GM12878 (cell line): ENCODE measurements around the gene MARCHF6. TPM values are rescaled to one million over a fixed set of nuclear protein-coding genes. Genes with fewer than 3 reads are reported as not detected.

ENCODE experiments used
- ATAC-seq: fragments of 200-7000 bp; cut with Tn5 transposase; 3 replicates; pipeline ENCODE4 v1.9.1; 2020; ENCODE audit warnings: mild to moderate bottlenecking, moderate library complexity
- BruUV-seq: library from RNA; stranded (reverse); fragments of 400-500 nt; replicated peaks from 2 replicates; lab custom pipeline; 2021; lab: Mats Ljungman, UMichigan
- CTCF ChIA-PET: fragments of 300-600 bp; sonication (Branson Sonifier 250); formaldehyde crosslinking; extraction: SDS; loops from one replicate; lab custom pipeline; 2021; ENCODE audit warnings: inconsistent platforms; lab: Yijun Ruan, JAX
- POLR2A ChIA-PET: fragments of 350-600 bp; formaldehyde crosslinking; extraction: SDS; loops from one replicate; lab custom pipeline; 2021; ENCODE audit warnings: inconsistent platforms; lab: Charles Lee
- RAD21 ChIA-PET: fragments of 300-600 bp; sonication (Branson Sonifier 250); formaldehyde crosslinking; loops from one replicate; lab custom pipeline; 2023; ENCODE audit warnings: antibody characterized with exemption; ENCODE audit not compliant: unreplicated experiment; lab: Charles Lee
- SMC1A ChIA-PET: fragments of 300-600 bp; sonication (Branson Sonifier 250); formaldehyde crosslinking; loops from one replicate; lab custom pipeline; 2023; ENCODE audit not compliant: unreplicated experiment, uncharacterized antibody; lab: Charles Lee
- DNase-seq: peaks from one replicate; pipeline ENCODE4 v3.0.0-alpha.2; 2011; ENCODE audit warnings: low read depth, low spot score
- FAIRE-seq: peaks from 3 replicates; lab custom pipeline; 2011; peaks lifted over from hg19 to GRCh38; lab: Jason Lieb, UNC
- H2AFZ ChIP-seq: 2 replicates; pipeline ENCODE4 v1.6.0; 2011; ENCODE audit warnings: low read depth, low read length, control low read depth; ENCODE audit not compliant: control insufficient read depth
- H3K27ac ChIP-seq: 2 replicates; pipeline ENCODE4 v1.5.1; 2011; ENCODE audit warnings: control low read depth; ENCODE audit not compliant: control insufficient read depth, insufficient read depth
- H3K27me3 ChIP-seq, 2 experiments: replicated peaks in 1 of 2; 2 replicates each; pipeline versions ENCODE4 v1.6.0 to v1.6.1; 2011; ENCODE audit warnings: low read length in 1 of 2; ENCODE audit not compliant: control insufficient read depth in 2 of 2, insufficient read depth in 2 of 2
- H3K36me3 ChIP-seq, 2 experiments: 2 replicates each; pipeline ENCODE4 v1.5.1; 2011; ENCODE audit warnings: low read length in 1 of 2; ENCODE audit not compliant: control insufficient read depth in 2 of 2, insufficient read depth in 2 of 2
- H3K4me1 ChIP-seq: 2 replicates; pipeline ENCODE4 v1.6.1; 2011; ENCODE audit warnings: mild to moderate bottlenecking, low read length, moderate library complexity, mixed read lengths; ENCODE audit not compliant: control insufficient read depth, insufficient read depth
- H3K4me2 ChIP-seq: 2 replicates; pipeline ENCODE4 v1.6.0; 2011; ENCODE audit warnings: control low read depth; ENCODE audit not compliant: control insufficient read depth, insufficient read depth
- H3K4me3 ChIP-seq: fragments of 200-600 bp; sonication (generic); 2 replicates; pipeline ENCODE4 v1.5.1; 2016
- H3K79me2 ChIP-seq: 2 replicates; pipeline ENCODE4 v1.6.0; 2011; ENCODE audit warnings: low read length; ENCODE audit not compliant: control insufficient read depth, insufficient read depth
- H3K9ac ChIP-seq: 2 replicates; pipeline ENCODE4 v1.8.0; 2011; ENCODE audit warnings: low read length, control low read depth, mixed read lengths; ENCODE audit not compliant: control insufficient read depth, insufficient read depth
- H3K9me3 ChIP-seq: replicated peaks from 3 replicates; pipeline ENCODE4 v1.5.1; 2011; ENCODE audit warnings: mild to moderate bottlenecking, low read length; ENCODE audit not compliant: control insufficient read depth, insufficient read depth
- H4K20me1 ChIP-seq: 2 replicates; pipeline ENCODE4 v1.6.0; 2011; ENCODE audit not compliant: control insufficient read depth, insufficient read depth
- CBX3 ChIP-seq: fragments of 200-600 bp; sonication (generic); IDR thresholded peaks from 2 replicates; pipeline ENCODE4 v1.6.1; 2016; ENCODE audit warnings: low read depth, borderline replicate concordance
- CBX5 ChIP-seq: sonication (generic); IDR thresholded peaks from 2 replicates; pipeline ENCODE4 v1.6.1; 2016; ENCODE audit warnings: low read depth, moderate library complexity, mild to moderate bottlenecking, inconsistent platforms
- HCFC1 ChIP-seq: fragments of 150-350 bp; IDR thresholded peaks from 2 replicates; pipeline ENCODE4 v1.6.1; 2014; ENCODE audit warnings: low read length
- IRF5 ChIP-seq: fragments of 450-650 bp; IDR thresholded peaks from 2 replicates; pipeline ENCODE4 v1.6.1; 2017; ENCODE audit warnings: borderline replicate concordance
- JUND ChIP-seq: IDR thresholded peaks from 2 replicates; pipeline ENCODE4 v1.6.1; 2012; ENCODE audit warnings: low read depth, mild to moderate bottlenecking, low read length, improper control_type of control experiment, moderate library complexity
- RFX5 ChIP-seq: IDR thresholded peaks from 2 replicates; pipeline ENCODE4 v1.6.1; 2011; ENCODE audit warnings: low read depth, low read length, improper control_type of control experiment
- SP1 ChIP-seq: IDR thresholded peaks from one replicate; pipeline ENCODE4 v1.6.1; 2011; ENCODE audit warnings: low read depth, low read length
- SUZ12 ChIP-seq: fragments of 200-600 bp; sonication (generic); IDR thresholded peaks from one replicate; pipeline ENCODE4 v1.6.1; 2018; ENCODE audit warnings: antibody characterized with exemption, mild to moderate bottlenecking; ENCODE audit not compliant: unreplicated experiment
- WRNIP1 ChIP-seq: IDR thresholded peaks from 2 replicates; pipeline ENCODE4 v1.6.1; 2011; ENCODE audit warnings: low read depth, low read length, improper control_type of control experiment, borderline replicate concordance
- ZNF207 ChIP-seq: fragments of 450-650 bp; IDR thresholded peaks from 2 replicates; pipeline ENCODE4 v1.6.1; 2014; ENCODE audit warnings: antibody characterized with exemption, mild to moderate bottlenecking, borderline replicate concordance
- ZNF24 ChIP-seq: fragments of 450-650 bp; IDR thresholded peaks from 2 replicates; pipeline ENCODE4 v1.6.1; 2017; ENCODE audit warnings: antibody characterized with exemption, mild to moderate bottlenecking
- ZNF622 ChIP-seq: fragments of 450-650 bp; IDR thresholded peaks from 2 replicates; pipeline ENCODE4 v1.6.1; 2017; ENCODE audit warnings: mild to moderate bottlenecking, inconsistent platforms
- in situ Hi-C: fragments of 300-500 bp; cut with MboI; formaldehyde crosslinking; loops from 9 replicates; pipeline ENCODE4 v1.14.3; 2018; ENCODE audit warnings: mixed read lengths
- intact Hi-C: fragments of 100-400 bp; cut with micrococcal nuclease; formaldehyde crosslinking; loops from one replicate; pipeline ENCODE4 v1.14.2; 2022; ENCODE audit not compliant: unreplicated experiment
- polyA plus RNA-seq, 11 experiments: library from polyadenylated mRNA; depleted of rRNA in 4 of 11; unstranded in 6 of 11; stranded (reverse) in 5 of 11; fragments of >200 nt; fragmentation: Nextera tagmentation in 4 of 11; fragmentation: Illumina TruSeq in 1 of 11; extraction: Ambion mirVana in 4 of 11; extraction: Trizol in 1 of 11; gene quantifications; 1 replicate in 1 of 11; 2 replicates in 10 of 11; pipeline versions ENCODE4 v1.2.1 to v1.2.3, GENCODE V29; 2011 to 2016; ENCODE audit warnings: inconsistent platforms in 2 of 11, missing spikeins in 2 of 11, low read depth in 1 of 11
- total RNA-seq, 4 experiments: library from RNA; depleted of rRNA in 3 of 4; stranded (reverse); fragments of >200 nt in 3 of 4; fragmentation: Illumina TruSeq in 1 of 4; extraction: Trizol in 1 of 4; gene quantifications; 2 replicates each; pipeline versions ENCODE4 v1.2.1 to v1.2.3, GENCODE V29; 2013 to 2021
- TF ChIP-seq, protein P1 (sequence below): fragments of 450-650 bp; IDR thresholded peaks from 2 replicates; pipeline ENCODE4 v1.6.1; 2016; ENCODE audit warnings: mild to moderate bottlenecking, moderate library complexity, borderline replicate concordance
- TF ChIP-seq, protein P2 (sequence below): fragments of 450-650 bp; IDR thresholded peaks from 2 replicates; pipeline ENCODE4 v1.6.1; 2017; ENCODE audit warnings: mild to moderate bottlenecking, low read depth, inconsistent platforms; ENCODE audit not compliant: poor library complexity, severe bottlenecking
- TF ChIP-seq, protein P3 (sequence below): IDR thresholded peaks from 2 replicates; pipeline ENCODE4 v1.6.1; 2011; ENCODE audit warnings: low read depth, mild to moderate bottlenecking, low read length, moderate library complexity, borderline replicate concordance; ENCODE audit errors: extremely low read depth
- TF ChIP-seq, protein P4 (sequence below): IDR thresholded peaks from 2 replicates; pipeline ENCODE4 v1.6.1; 2012; ENCODE audit warnings: low read depth, low read length, improper control_type of control experiment

The MARCHF6 gene
- total and polyA plus RNA-seq, 10 of the 15 experiments (the other 5 are each of a cell fraction or from before 2014, with no cell fraction given): 39.1 to 172 (median 61.0) TPM

DNA sequence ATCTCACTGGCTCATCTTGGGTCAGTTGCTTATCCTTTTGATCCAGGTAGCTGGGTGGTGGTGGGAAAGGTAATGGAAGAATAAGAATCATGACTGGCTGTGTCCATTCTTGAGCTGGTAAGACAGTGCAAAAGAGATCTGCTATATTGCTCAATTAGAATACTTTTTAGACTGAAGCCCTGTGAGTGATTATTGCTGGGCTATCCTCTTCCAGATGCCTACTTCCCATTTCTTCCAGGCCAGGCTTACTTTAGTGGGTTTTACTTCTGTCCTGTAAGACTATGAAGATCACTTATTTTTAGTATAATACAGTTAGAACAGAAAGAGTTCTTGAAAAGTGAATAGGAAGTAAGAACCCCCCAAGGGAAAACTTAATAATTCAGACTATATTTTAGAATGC is 7.2 kb downstream of the MARCHF6 start:
- in situ Hi-C loops: no loop called here
- TF ChIP-seq SP1 (no peak), WRNIP1 (no peak), HCFC1 (no peak), ZNF207 (no peak), RFX5 (no peak), CBX5 (no peak), ZNF622 (no peak), CBX3 (no peak), ZNF24 (no peak), IRF5 (no peak), JUND (no peak), SUZ12 (no peak)
- TF ChIP-seq, protein P1, sequence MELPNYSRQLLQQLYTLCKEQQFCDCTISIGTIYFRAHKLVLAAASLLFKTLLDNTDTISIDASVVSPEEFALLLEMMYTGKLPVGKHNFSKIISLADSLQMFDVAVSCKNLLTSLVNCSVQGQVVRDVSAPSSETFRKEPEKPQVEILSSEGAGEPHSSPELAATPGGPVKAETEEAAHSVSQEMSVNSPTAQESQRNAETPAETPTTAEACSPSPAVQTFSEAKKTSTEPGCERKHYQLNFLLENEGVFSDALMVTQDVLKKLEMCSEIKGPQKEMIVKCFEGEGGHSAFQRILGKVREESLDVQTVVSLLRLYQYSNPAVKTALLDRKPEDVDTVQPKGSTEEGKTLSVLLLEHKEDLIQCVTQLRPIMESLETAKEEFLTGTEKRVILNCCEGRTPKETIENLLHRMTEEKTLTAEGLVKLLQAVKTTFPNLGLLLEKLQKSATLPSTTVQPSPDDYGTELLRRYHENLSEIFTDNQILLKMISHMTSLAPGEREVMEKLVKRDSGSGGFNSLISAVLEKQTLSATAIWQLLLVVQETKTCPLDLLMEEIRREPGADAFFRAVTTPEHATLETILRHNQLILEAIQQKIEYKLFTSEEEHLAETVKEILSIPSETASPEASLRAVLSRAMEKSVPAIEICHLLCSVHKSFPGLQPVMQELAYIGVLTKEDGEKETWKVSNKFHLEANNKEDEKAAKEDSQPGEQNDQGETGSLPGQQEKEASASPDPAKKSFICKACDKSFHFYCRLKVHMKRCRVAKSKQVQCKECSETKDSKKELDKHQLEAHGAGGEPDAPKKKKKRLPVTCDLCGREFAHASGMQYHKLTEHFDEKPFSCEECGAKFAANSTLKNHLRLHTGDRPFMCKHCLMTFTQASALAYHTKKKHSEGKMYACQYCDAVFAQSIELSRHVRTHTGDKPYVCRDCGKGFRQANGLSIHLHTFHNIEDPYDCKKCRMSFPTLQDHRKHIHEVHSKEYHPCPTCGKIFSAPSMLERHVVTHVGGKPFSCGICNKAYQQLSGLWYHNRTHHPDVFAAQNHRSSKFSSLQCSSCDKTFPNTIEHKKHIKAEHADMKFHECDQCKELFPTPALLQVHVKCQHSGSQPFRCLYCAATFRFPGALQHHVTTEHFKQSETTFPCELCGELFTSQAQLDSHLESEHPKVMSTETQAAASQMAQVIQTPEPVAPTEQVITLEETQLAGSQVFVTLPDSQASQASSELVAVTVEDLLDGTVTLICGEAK: no peak
- TF ChIP-seq, protein P2, sequence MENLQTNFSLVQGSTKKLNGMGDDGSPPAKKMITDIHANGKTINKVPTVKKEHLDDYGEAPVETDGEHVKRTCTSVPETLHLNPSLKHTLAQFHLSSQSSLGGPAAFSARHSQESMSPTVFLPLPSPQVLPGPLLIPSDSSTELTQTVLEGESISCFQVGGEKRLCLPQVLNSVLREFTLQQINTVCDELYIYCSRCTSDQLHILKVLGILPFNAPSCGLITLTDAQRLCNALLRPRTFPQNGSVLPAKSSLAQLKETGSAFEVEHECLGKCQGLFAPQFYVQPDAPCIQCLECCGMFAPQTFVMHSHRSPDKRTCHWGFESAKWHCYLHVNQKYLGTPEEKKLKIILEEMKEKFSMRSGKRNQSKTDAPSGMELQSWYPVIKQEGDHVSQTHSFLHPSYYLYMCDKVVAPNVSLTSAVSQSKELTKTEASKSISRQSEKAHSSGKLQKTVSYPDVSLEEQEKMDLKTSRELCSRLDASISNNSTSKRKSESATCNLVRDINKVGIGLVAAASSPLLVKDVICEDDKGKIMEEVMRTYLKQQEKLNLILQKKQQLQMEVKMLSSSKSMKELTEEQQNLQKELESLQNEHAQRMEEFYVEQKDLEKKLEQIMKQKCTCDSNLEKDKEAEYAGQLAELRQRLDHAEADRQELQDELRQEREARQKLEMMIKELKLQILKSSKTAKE: no peak
- TF ChIP-seq, protein P3, sequence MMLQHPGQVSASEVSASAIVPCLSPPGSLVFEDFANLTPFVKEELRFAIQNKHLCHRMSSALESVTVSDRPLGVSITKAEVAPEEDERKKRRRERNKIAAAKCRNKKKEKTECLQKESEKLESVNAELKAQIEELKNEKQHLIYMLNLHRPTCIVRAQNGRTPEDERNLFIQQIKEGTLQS: no peak
- TF ChIP-seq, protein P4, sequence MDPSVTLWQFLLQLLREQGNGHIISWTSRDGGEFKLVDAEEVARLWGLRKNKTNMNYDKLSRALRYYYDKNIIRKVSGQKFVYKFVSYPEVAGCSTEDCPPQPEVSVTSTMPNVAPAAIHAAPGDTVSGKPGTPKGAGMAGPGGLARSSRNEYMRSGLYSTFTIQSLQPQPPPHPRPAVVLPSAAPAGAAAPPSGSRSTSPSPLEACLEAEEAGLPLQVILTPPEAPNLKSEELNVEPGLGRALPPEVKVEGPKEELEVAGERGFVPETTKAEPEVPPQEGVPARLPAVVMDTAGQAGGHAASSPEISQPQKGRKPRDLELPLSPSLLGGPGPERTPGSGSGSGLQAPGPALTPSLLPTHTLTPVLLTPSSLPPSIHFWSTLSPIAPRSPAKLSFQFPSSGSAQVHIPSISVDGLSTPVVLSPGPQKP: no peak

More for the DNA sequence above, 7.2 kb downstream of the MARCHF6 start:
- POLR2A ChIA-PET: interaction anchor here (0.6 kb wide), 1 partner anchor 90 kb away, joined by 5 read pairs; no protein-coding TSS in a partner anchor
- SMC1A ChIA-PET: interaction anchor here (1.8 kb wide), 1 partner anchor 76 kb away, joined by 4 read pairs; no protein-coding TSS in a partner anchor
- DNase-seq (no peak), FAIRE-seq (no peak), ATAC-seq (no peak)
- Histone ChIP-seq H3K4me3 (no peak overlapping the region), H3K9me3 (no peaks in the 10 kb centered on the region), H3K36me3 (no peaks in the 10 kb centered on the region; a peak in 1 of 4 replicates), H3K79me2 (peaks cover 93% of the 10 kb centered on the region), H2AFZ (no peak overlapping the region), H3K27ac (no peak overlapping the region), H3K27me3 (no peaks in the 10 kb centered on the region), H3K9ac (no peak overlapping the region), H3K4me2 (no peak overlapping the region), H3K4me1 (peaks cover 6% of the 10 kb centered on the region), H4K20me1 (no peaks in the 10 kb centered on the region)
- CTCF ChIA-PET: no interaction called here
- intact Hi-C loops: no loop called here
- TSS peak; percentile 1 for BruUV-seq
- RAD21 ChIA-PET: interaction anchor here (2.0 kb wide), 1 partner anchor 77 kb away, joined by 4 read pairs; no protein-coding TSS in a partner anchor
